GM18951 (cell line): Measurements from ENCODE around the gene FOXP1.

ENCODE experiments used
- POLR2A ChIP-seq: IDR thresholded peaks from 4 replicates; pipeline ENCODE4 v1.6.1; 2011; ENCODE audit warnings: mild to moderate bottlenecking; ENCODE audit not compliant: insufficient read length, insufficient read depth; ENCODE audit errors: extremely low read depth
- in situ Hi-C: fragments of 300-500 bp; cut with MboI; formaldehyde crosslinking; loops from one replicate; pipeline ENCODE4 v1.12.0; 2022; ENCODE audit warnings: low sequenced_read_pairs, mixed read lengths, inconsistent platforms; ENCODE audit not compliant: unreplicated experiment

FOXP1 gene

DNA sequence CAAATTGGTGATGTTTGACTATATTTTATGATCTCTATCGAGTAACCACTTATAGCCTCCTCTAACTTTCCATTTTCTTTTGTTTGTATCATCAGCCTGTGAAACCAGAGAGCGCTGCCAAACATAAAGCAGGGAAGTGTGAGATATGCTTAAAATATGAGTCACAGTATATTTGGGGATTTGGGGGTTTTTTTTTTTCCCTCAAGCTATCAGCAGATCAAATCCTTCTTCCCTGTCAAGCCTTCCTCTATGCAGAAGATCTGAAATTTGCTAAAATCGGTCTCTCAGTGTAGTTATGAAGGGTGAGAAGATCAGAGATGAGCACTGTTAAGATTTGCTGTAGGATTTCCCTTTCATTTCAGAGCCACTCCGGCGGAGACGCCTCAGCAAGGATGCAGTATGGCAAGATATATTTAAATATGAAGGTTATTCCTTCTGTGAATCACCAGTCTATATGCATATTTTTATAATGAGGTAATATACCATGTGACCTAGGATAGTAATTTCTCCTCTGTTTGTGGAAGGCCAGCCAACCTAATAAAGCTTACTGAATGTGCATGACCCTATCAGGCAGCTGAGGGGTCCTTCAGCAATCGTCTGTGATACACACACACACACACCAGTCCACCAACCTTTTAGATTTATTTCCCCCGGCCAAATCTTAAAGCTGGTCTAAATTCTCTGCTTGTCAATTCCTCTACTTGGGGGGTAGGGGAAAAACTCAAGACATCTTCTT lies 474.1 kb downstream of the FOXP1 start:
- in situ Hi-C loops, result no loop called here
- TF ChIP-seq POLR2A, result no peak

DNA sequence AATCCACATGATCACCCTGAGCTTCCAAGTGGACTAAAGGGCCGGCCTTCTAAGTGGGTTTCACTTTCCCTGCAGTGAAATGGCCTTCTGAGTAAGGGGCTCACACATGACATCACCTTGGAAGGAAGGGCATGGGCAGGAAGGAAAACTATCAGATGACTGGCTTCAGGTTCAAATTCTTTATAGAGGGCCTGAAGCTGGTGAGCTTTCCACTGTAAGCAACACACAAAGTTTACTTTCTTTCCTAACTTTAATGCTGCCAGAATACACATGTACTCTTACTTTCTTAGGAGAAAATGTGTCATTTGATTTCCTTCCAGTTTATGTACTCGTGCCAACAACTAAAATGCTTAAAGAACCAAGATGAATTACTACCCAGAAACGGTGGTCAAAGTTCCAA lies 475.6 kb downstream of the FOXP1 start:
- no peak for TF ChIP-seq POLR2A
- in situ Hi-C loops, result no loop called here

DNA sequence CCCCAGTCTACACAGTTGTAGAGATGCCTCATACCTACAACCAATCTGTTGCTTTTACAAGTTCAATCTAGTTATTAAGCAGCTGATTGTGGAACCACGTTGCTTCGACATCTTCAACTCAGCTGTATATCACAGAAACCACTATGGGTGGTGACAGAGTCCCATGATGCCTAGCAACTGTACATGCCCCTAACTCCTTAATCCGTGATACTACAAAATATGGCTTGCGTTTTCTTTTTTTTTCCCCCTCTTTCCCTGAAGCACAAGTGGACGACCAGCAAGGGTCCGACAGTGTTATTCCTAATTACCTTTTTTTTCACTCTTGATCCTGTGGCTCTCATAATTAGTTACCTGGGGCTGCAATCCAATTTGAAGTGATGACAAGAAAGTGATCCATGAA lies 478.6 kb downstream of the FOXP1 start:
- in situ Hi-C loops, result no loop called here
- TF ChIP-seq POLR2A, result no peak

DNA sequence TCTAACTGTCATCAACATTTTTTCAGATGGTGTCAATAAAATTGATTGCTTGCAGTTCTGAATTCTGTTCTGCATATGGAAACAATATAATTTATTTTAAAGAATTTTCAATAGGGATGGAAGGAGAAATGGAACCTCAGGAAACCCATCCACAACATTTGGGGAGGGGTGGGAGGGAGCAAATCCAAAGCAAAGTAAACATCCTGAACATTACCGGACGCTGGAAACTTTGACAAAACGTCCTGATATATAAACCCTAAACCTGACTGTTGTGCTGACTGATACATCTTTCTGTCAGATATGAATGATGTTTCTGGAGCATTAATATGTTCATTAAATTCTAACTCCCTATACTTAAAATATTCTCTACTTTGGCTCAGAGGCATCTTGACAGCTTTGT lies 479.0 kb downstream of the FOXP1 start:
- no peak for TF ChIP-seq POLR2A
- in situ Hi-C loops, result no loop called here

DNA sequence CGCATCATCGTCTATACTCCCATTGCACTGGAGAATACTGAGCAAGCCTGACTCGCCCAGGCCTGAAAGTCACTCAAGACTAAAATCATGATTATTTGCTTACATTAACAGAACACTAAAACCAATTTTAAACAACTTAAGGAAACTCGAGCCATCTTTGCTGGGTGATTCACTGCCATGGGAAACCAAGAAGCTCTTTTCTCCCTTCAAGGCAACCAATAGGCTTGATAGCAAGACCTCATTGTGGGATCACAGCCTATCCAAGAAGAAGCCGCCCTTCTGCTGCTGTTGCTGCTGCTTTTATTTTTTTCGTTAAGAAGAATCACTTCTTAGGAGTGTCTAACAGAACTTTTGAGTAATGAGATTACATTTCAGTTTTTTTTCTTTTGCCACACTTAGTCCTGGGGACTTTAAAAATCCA lies 479.4 kb downstream of the FOXP1 start:
- in situ Hi-C loops, result no loop called here
- no peak for TF ChIP-seq POLR2A

DNA sequence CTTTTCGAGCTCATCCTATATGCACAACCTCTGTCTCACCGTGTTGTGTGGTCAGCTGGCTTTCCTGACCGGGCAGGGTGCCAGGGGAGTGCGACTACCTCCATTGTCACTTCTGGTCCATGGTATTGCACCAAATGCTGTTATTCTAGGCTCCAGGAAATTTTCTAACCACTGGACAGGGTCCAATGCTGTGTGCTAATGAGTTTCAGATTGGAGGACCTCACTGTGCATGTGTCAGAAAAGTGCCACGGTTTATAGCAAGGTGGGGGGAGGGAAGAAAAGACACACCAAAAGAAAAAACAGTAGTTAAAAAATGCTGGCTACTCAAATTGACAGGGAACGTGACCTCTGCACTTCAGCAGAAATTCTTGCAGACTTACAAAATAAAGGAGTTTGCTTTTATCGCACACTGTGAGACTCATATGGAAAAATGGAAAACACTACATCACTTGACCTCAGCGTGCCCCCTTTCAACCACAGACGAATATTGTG lies 480.1 kb downstream of the FOXP1 start:
- in situ Hi-C loops, result no loop called here
- TF ChIP-seq POLR2A, result no peak

DNA sequence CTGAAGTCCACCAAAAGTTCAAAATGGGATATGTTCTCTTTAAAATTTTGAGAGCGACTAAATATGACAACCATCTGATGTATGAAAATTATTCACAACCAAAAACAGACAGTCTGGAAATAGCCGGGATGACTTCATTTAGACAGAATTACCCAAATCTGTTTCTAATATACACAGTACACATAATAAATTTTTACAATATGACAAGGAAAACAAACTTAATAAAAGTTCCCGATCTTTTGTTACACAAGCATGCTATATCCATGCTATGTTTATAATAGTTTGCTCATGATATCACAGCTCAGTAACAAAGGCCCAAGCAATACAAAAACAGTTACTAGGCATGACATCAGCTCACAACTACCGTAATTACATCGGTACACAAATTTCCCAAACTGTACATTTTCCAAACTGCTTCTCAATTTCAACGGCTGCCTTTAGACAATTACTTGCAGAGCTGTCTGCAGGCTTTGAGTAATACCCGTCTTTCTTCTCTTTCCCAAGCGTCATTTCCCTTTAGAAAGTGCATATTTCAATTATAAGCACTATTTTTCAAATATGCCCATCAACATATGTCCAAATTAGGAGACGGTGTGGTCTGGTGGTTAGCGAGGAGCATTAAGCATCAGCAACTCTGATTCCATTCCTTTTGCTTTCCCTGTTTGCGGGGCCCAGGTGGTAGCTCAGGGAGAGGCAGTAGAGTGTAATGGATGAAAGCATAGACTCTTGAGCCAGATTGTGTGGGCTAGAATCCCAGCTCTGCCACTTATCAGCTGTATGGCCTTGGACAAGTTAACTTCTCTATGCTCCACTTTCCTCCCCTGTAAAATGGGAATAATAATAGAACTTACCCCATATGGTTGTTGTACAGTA lies 481.2 kb downstream of the FOXP1 start:
- TF ChIP-seq POLR2A, result no peak
- in situ Hi-C loops, result no loop called here

DNA sequence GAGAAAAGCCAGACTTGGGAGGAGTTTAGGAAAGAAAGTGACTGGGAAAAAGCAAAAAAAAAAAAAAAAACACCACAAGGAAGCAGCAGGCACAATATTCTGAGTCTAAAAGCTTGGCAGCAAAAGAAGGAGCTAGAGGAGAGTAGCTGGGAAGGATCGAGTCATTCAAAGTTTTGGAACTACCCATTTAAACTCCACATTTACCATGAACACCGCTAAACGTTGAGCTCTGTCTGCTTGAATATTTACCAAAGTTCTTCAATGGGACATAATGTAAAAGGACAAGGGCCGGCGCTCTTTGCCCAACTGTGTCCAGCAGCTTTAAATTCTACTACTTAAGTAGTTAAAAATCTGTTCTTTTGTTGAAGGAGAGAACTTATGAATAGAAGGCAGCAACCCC lies 481.9 kb downstream of the FOXP1 start:
- no peak for TF ChIP-seq POLR2A
- in situ Hi-C loops, result no loop called here

DNA sequence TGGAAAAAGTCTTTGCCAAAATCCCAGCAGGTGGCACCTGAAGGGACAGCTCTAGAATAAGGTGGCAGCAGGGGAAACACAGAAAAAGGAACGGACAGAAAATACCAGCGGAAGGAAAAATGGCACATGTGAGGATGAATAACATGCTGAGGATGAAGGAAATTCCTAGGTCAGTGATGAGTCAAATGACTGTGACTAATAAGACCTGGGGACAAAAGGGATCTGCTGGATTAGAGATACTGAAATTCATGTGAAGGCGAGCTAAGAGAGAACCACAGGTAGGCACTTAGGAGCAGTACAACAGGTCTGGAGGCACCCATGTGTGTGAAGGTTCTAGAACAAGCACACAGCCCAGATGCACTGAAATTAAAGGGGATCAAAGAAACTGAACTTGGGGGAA lies 482.5 kb downstream of the FOXP1 start:
- in situ Hi-C loops, result no loop called here
- TF ChIP-seq POLR2A, result no peak

DNA sequence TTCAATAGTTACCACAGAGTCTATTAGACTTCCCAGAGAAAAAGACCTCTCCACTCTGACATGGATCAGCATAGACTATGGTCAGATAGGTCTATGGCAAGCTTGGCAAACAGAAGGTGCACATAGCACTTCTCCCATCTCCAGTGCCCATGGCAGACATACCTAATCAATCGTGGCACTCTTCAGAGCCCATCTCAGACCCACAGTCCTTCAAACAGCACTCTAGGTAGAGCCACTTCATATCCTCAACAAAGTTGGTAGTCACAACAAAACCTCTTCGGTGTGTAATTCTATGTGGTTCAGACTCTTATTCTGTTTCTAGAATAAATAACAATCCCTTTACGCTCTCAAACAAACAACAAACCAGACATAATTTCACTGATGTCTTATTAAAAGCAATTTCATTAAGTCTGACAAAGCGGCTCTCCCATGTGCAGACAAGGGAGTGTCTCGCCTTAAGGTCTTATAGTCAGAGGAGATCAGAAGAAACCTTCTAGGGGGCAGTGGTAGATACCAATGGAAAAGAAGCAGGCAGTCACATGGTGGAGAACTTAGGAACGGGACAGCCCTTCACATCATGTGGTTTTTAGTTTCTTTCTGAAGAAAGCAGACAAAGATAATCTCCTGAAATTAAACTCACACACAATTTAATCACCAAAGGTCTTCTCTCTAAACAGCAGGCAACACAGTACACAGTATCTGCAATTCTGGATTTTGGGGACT lies 483.4 kb downstream of the FOXP1 start:
- in situ Hi-C loops, result no loop called here
- TF ChIP-seq POLR2A, result no peak

DNA sequence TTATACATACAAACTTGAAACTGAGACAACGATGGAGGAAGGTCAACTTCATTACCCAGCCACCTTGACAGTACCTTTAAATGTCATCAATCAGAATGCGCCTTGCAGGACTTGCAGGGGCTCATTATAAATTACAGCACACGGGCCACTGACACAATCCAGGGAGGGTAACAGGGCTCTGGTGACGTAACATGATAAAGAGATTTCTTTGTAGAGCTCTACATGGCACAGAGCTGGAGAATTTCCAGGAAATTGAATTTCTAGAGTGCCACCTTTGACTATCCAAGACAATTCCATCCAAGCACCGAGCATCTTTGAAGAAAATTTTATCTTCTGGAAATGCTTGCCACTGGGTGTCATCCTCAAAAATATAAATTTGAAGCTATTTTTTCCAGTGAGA lies 486.0 kb downstream of the FOXP1 start:
- TF ChIP-seq POLR2A, result no peak
- in situ Hi-C loops, result no loop called here

DNA sequence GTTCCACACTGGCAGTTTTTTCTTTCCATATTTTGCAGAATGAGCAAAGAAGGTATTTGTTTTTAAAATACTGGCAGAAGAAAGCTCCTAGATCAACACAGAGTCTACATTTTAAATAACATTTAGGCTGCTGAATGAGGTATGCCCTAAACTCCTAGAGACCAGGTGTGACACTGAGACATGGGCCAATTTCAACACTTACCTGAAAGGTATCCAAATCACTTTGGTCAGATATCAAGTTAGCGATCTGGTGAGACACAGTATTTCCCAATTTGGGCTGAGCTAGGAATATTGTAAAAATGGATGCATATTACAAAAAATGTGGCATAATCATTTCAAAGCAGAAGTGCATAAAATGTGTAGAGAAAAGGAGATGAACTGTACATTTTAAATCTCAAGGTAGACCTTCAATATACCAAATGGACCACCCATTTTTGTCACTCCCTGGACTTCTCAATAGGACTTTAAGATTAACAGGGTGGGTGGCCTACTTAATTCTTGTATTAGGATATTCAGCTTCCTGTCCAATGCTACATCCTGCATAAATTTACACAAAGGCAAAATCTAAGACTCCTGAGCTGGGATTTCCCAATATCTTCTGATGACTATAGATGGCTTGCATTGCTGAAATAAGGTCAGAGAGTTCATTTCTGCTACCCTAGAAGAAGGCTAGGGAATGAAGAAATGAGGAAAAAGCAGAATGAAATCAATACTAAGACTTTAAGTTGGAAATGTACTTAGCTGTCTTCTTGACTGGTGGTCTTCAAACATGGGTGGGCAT lies 487.8 kb downstream of the FOXP1 start:
- TF ChIP-seq POLR2A, result no peak
- in situ Hi-C loops, result no loop called here

DNA sequence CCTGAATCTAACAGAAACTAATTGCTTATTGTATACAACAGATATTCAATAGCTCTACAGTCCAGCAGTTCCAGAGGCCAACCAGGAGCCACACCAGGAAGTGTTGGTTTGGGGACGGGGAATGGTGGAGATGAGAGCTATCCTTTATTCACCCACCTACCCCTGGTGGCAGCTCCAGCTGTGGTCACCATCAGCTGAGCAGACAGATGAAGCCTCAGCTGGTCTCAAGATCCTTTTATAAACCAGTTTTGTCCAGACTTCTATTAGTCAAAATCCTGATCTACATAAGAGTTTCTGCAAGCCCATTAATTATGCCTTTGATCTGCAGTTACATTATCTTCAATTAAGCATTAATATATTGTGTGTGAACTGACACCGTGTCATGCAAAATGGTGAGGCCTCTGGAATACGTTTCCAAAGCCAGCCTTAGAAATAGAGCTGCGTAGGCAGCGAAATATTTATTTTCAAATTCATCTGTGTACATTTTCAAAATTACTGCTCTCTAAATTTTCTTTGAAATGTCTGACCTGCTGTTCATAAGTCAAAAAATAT lies 488.8 kb downstream of the FOXP1 start:
- no peak for TF ChIP-seq POLR2A
- in situ Hi-C loops, result no loop called here

DNA sequence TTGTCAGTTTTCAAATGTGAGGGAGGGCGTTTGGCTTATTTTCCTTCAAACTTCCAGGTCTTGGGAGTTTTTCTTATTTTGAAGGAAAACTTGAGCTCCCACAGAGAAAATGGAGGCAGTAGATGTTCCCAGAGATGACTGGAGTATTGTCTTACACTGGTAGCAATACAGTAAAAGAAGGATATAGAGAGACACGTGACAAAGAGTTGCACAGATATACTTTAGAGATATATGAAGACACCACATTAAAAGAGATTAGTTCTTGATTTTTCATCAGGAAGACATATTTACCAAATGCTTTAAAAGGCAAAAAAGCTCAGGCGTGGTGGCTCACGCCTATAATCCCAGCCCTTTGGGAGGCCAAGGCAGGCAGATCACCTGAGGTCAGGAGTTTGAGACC lies 490.9 kb downstream of the FOXP1 start:
- no peak for TF ChIP-seq POLR2A
- in situ Hi-C loops, result no loop called here
